ENCODE data around the gene POMGNT2. TPM values are rescaled to one million over a fixed set of nuclear protein-coding genes. Genes with fewer than 3 reads are reported as not detected.

The POMGNT2 gene
- polyA plus RNA-seq, 1 of the 3 experiments (the other 2 are of a cell fraction): 20.6 TPM

GRCh38 chr3:43096761-43097160, 9.1 kb downstream of the POMGNT2 start:
- TF ChIP-seq FOXM1 (IDR thresholded peaks at IDR 0.05; ENCODE audit: low read depth) (no peak), ZBTB33 (IDR thresholded peaks at IDR 0.05; ENCODE audit: borderline replicate concordance, low read depth) (no peak), RXRA (IDR thresholded peaks at IDR 0.05; ENCODE audit: borderline replicate concordance, low read depth) (no peak), SIN3A (IDR thresholded peaks at IDR 0.05; ENCODE audit: borderline replicate concordance, low read depth, low read length) (no peak), RCOR1 (IDR thresholded peaks at IDR 0.05; ENCODE audit: low read length) (no peak), TAF1 (IDR thresholded peaks at IDR 0.05; ENCODE audit: borderline replicate concordance, low read depth, low read length) (no peak), REST (IDR thresholded peaks at IDR 0.05; ENCODE audit: low read depth, low read length) (no peak), USF2 (IDR thresholded peaks at IDR 0.05; ENCODE audit: borderline replicate concordance, low read depth, low read length) (no peak), PBX3 (IDR thresholded peaks at IDR 0.05) (no peak), MXI1 (IDR thresholded peaks at IDR 0.05; ENCODE audit: low read depth, low read length) (no peak), POLR2AphosphoS5 (IDR thresholded peaks at IDR 0.05; ENCODE audit: low read depth, low read length) (no peak), RAD21 (IDR thresholded peaks at IDR 0.05; ENCODE audit: low read length) (no peak), CTCF (IDR thresholded peaks at IDR 0.05) (no peak), USF1 (IDR thresholded peaks at IDR 0.05; ENCODE audit: borderline replicate concordance, low read depth) (no peak), EP300 (IDR thresholded peaks at IDR 0.05; ENCODE audit: borderline replicate concordance in 1 of 2, low read depth in 1 of 2, low read length in 1 of 2) (no peak)
- 77% methylated on average over 3 of the region's 3 CpGs for WGBS (ENCODE audit: low lambda C conversion rate)
- Histone ChIP-seq H3K9ac (no peak overlapping the region), H4K20me1 (ENCODE audit: insufficient read depth) (no peaks in the 10 kb centered on the region), H3K9me2 (no peaks in the 10 kb centered on the region), H3K36me3 (replicated peaks in 1 of 2; ENCODE audit: control insufficient read depth in 1 of 2, insufficient read depth in 2 of 2, low read length in 1 of 2) (no peaks in the 10 kb centered on the region), H2AFZ (ENCODE audit: low read depth) (no peak overlapping the region), H3K79me2 (ENCODE audit: insufficient read depth) (no peaks in the 10 kb centered on the region), H3K4me1 (ENCODE audit: control insufficient read depth in 1 of 2, insufficient read depth in 2 of 2, low read depth in 1 of 2, low read length in 1 of 2) (peaks cover 0 to 20% of the 10 kb centered on the region in 2 experiments; a peak in 1 of 4 replicates), H3F3A (replicated peaks; ENCODE audit: insufficient read depth) (no peaks in the 10 kb centered on the region), H3K9me3 (no peaks in the 10 kb centered on the region), H3K4me2 (no peak overlapping the region), H3K4me3 (ENCODE audit: low read depth in 2 of 2, low read length in 1 of 2) (no peak overlapping the region), H3K27ac (ENCODE audit: low read depth in 2 of 2, low read length in 1 of 2) (no peak overlapping the region), H3K27me3 (ENCODE audit: insufficient read depth) (no peaks in the 10 kb centered on the region)
- CTCF ChIA-PET: interaction anchor here (0.9 to 1.5 kb wide), 2 partner anchors 135 to 407 kb away, joined by 5 to 6 read pairs; no protein-coding TSS in a partner anchor
- POLR2A ChIA-PET: no interaction called here
- no peak for DNase-seq
